Islet precursor cell (in vitro differentiated cells): ENCODE measurements around the gene PMS1.
"Not testable (repeated sequence)": the region's sequence is repeated elsewhere in the genome, so short reads cannot be mapped to it uniquely, and the experiment has no call there.

Source experiments
- DNase-seq: peaks from one replicate; pipeline ENCODE4 v3.0.0-alpha.2; 2018

PMS1 gene

DNA sequence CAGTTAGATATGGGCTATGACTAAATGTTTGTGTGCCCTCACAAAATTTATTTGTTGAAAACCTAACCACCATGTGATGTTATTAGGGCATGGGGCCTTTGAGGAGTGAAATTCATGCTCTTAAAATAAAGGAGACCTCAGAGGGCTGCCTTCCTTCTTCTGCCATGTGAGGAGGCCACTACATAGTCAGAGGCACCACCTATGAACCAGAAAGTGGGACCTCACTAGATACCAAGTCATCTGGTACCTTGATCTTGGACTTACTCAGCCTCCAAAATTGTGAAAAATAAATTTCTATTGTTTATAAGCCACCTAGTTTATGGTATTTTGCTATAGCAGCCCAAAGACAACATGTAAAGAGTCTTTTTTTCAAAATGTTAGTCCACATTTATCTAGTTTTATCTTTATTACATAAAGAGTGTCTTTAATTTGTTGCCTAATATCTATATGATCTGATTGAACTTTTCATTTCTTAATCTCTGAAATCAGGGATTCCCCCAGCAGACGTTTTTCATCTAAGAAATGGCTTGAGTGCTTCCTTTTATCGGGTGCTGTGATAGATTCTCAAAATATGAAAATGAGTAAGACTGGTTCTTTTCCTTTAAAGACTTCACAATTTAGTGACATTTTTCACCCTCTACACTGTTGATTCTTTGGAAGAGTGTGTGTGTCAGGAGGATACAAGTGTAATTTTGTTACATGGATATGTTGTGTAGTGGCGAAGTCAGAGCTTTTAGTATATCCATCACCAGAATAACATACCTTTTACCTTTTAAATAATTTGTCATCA is 34.2 kb downstream of the PMS1 start:
- DNase-seq, result no peak

DNA sequence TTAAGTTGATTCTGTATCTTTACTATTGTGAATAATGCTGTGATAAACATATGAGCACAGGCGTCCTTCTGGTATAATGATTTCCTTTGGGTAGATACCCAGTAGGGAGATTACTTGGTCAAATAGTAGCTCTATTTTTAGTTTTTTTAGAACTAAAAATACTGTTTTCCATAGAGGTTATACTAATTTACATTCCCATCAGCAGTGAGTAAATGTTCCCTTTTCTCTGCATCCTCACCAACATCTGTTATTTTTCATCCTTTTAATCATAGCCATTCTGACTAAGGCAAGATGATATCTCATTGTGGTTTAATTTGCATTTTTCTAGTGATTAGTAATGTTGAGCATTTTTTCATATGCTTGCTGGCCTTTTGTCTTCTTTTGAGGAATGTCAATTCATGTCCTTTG is 35.1 kb downstream of the PMS1 start:
- no peak for DNase-seq

DNA sequence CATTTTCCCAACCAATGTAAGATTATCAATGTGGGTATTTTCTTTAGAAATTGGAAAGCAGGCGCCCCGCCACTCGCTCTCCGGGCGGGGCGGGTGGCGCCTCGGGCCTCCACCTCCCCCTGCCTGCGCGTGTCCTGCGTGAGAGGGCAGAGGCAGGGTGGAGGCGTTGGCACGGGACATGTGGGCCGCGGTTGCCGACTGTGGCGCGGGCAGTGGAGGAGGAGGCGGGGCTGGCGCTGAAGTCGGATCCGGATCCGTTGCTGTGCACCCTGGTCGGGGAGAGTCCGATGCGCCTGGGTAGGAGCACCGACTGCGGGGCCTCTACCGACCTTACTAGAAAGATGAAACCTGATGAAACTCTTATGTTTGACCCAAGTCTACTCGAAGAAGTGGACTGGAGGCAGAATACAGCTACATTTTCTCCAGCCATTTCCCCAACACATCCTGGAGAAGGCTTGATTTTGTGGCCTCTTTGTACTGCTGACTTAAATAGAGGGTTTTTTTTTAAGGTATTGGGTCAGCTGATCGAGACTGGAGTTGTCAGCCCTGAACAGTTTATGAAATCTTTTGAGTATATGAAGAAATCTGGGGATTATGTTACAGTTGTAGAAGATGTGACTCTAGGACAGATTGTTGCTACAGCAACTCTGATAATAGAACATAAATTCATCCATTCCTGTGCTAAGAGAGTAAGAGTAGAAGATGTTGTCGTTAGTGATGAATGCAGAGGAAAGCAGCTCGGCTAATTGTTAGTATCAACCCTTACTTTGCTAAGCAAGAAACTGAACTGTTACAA is 37.9 kb downstream of the PMS1 start:
- no peak for DNase-seq

DNA sequence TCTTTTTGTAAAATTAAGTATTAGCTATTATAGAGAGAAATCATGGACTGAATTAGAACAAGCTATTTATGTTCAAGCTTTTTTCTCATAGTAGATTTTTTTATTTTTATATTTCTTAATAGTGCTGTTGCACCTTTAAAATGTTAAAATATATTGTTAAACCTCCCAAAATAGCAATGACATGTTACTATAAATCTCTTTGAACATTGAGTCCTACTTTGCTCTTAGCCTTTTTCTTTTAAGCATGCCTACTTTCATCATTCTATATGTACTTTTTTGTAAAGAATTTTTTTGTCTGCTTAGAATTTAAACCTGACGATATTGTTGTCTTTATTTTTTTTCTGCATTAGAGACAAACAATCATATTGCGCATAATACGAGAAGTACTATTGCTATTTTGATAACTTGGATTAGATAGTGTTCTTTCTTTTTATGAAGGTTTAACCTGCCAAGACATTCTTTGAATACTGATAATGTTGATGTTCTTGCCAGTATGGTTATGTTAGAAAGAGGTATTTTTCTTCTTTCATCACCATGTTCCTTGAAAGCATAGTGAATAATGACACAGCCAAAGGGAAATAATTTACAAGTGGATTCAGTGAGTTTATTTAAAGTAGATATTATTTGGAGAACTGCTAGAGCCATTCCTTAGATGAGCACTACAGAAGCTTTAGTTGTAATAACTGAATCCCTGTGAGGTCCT is 40.6 kb downstream of the PMS1 start:
- DNase-seq, result no peak

DNA sequence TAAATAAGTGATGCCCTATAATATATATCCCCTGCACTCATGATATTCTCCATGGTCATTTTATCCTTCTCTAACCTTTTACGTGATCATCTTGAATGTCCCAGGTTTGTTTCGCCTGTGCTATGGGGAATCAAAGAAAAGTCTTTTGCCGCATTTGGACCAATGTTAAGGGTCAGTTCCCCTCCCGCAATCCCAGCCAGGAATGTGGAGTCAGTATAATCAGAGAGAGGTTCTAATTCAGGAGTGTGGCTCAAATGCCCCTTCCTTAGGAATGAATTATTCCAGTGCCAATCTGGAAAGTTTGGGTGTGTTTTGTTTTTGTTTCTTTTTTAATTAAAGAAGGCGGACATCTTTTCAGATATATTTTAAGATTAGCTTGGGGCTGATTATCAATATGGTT is 41.8 kb downstream of the PMS1 start:
- DNase-seq, result no peak

DNA sequence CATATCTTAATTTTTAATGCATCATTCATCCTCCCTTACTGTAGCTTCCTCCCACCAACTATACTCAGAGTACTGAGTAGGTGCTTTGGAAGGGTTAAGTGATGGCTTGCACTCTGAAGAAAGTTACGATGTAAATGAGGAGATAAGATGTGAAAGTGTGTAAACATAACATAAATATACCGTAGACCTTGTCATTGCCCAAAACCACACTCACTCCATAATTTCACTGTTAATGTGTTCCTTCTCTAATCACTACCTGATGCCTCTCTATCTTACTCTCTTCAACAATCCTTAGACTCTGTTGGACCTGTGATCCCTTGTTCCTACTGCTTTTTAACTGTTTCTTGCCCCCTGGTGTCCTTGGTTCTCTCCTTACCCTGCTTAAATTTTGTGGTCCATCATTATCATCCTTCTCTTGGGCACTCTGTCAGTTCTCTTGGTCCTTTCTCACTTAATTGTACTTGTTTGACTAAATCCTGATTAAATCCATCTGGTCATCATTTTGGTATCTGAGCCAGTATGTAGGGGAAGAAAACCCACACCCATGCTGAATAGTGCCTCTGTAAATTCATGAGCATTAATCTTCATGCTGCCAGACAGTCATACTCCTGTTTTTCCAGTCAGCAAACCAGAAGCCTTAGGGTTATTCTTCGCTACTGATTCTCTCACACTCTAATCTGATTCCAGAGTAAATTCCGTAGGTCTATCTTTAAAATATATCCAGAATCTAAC is 45.0 kb downstream of the PMS1 start:
- DNase-seq, result no peak

DNA sequence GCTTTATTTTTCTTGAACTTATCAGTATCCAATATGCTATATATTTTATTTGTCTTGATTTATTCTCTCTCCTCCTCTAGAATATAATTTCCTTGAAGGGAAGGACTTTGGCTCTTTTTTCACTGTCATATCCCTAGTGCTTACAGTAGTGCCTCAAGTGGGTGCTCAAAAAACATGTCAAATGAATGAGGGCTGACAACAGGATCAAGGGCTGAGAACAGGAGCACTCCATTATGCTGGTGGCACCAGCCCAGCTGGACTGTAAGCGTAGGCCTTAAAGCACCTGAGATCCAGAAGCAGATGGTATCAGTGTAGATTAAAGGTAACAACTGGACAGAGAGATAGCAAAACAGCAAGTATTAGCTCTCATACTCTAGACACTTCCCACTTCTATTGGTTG is 46.3 kb downstream of the PMS1 start:
- DNase-seq, result no peak

DNA sequence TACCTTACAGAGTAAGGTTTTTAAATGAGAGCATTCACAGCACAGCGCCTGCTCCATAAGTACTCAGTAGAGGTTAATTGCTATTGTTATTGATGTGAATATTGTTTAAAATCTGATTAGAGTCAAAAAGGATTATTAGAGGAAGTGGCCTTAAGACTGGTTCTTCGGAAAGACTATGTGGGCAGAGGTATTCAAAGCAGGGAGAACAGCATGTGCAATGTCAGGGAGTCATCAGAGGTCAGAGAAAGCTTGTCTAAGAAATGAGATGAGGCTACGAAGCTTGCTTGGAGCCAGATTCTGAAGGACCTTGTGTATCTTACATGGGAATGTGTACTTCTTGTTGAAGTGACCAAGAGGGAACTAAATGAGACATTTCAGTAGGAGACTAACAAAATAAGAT is 49.8 kb downstream of the PMS1 start:
- DNase-seq, result no peak

DNA sequence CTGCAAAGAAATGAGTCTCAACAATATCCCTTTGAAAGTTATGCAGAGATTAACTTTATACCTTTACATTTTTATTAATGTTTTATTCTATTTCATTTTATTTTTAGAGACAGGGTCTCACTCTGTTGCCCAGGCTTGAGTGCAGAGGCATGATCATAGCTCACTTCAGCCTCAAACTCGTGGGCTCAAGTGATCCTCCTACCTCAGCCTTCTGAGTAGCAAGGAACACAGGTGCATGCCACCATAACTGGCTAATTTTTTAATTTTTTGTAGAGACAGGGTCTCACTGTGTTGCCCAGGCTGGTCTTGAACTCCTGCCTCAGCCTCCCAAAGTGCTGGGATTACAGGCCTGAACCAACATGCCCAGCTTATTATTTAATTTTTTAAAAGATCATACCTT is 50.4 kb downstream of the PMS1 start:
- DNase-seq, result not testable (repeated sequence)

DNA sequence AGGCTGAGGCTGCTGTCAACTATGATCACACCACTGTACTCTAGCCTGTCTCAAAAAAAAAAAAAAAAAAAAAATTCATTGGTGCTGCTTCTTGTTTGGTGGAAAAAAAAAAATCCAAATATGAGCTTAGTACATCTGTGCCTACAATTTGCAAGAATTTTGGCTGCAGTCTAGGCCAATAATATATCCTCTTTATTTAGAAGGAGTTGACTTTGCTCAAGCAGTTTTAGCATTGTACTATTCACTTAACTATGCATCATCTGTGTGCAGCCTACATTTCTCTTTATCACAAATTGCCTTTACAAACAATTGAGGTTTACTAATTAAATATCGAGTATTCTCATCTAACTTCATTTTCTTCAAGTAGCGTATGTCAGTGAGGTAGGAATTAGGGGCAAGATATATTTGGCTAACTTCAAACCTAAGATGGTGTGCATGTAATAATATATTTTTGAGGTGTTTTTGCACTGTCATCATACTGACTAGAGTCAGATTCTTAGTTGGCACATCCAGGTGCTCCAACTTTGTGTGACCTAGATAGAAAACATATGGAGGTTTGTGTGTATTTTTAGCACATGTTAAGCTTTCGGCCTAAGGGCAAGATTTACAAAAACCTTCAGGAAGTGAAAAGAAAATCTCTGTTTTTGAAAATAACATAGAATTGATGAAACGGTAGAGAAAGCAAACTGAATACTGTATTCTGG is 51.8 kb downstream of the PMS1 start:
- DNase-seq, result no peak

DNA sequence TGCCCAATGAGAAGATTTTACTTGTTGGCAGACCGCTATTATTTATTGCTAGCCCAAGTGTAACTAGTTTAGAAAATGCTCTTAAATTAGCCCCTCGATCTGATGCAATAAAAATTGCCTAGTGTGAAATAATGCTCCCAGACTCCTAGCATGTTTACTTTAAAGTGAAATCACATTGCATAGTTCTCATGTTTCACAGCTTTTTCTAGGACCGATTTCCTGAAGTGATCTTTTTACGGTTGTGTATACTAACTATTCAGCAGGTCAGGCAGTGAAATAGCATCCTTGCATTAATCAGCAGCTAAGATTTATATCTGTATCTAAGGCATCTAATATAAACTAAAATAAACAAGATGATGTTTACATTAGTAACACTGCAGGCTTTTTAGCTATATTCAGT is 52.4 kb downstream of the PMS1 start:
- DNase-seq, result no peak

DNA sequence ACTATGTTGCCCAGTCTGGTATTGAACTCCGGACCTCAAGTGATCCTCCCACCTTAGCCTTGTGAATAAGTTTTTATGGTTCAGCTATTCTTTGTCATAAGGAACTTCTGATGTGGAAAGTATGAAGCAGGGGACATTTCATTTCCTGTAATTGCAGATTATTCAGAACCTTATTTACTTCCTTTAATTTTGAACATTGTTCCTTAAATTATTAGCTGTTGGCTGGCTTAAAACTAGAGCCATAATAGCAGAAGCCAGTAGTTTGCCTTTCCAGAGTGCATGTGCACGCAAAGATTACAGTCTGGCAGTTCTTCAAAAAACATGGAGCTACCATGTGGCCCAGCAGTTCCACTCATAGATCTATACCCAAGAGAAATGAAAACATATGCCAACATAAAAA is 53.1 kb downstream of the PMS1 start:
- DNase-seq, result no peak

DNA sequence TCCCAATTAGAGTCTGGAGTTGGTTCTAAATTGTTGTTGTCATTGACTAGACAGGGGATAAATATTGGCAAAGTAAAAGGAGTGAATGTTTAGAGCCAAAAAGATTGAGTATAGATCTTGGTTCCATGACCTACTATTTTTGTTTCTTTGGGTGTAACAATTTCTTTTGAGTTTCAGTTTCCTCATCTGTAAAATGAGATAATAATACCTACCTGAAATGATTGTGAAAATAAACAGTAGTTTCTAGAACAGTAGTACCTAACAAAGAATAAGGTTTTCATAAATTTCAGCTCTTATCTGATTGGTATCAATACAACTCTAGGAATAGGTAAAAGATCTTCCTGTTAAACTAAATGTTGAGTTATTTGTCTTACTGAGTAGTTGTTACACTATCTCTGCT is 56.8 kb downstream of the PMS1 start:
- no peak for DNase-seq

DNA sequence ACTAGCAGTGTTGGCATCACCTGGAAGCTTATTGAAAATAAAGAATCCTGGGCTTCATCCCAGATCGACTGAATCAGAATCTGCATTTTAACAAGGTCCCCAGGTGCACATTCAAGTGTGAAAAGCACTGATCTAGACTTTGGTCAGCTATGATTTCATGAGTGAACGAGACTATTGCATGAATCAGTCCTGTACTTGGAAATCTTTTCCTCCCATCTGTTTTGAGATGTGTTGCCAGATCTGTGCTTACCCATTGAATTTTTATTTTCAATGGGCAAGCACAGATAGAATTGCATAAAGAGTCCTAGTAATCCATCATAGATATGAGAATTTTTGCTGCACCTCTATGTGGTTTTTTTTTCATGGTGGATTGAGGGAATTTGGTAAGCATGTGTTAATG is 64.0 kb downstream of the PMS1 start:
- no peak for DNase-seq

DNA sequence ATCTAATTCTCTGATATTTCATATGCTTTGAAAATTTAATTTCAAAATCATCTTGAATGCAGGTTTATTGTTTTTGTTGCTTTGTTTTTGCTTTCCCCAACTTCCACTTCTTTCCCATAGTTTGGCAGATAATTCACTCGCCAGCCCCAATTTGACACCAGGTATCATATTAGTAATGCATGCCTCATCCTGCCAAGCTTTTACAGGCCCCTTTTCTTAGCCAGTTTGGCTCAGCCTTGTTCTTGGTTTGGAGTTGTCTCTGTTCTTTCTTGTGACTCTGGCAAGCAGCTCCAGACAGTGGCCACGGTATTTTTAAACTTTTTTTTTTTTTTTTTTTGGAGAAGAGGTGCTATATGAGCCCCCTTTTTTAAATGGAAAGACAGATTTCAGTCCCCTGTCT is 65.3 kb downstream of the PMS1 start:
- no peak for DNase-seq

DNA sequence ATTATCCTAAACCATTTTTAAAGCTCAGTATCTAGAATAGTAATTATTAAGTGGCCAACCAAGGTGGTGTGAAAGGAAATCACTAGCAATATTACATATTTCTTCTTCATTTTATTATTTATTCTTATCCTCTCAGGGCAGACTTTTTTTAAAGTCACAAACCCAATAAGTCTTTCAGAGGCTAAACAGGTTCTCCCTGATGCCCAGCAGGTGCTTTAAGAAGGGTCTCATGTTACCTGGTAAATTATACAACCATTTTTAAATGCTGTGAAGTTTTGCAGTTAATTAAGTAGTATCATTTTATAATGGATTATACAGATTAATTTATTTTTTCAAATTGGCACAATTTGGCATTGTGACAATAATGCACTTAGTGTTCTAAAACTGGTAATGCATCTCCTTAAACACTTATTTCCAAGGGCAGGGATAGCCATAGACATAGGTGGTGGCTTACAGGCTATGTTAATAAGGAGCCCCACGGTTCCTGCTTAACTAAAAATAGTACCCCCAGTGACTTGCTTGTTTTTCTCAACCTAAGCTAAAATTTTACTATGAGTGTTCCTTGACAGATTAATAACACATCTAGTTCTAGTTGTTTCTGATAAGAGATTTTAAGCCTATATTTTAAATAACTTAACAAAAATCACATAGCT is 67.0 kb downstream of the PMS1 start:
- no peak for DNase-seq

DNA sequence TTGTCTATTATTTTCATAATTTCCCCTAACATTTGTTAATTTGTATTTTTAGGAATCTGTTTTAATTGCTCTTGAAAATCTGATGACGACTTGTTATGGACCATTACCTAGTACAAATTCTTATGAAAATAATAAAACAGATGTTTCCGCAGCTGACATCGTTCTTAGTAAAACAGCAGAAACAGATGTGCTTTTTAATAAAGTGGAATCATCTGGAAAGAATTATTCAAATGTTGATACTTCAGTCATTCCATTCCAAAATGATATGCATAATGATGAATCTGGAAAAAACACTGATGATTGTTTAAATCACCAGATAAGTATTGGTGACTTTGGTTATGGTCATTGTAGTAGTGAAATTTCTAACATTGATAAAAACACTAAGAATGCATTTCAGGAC is 69.9 kb downstream of the PMS1 start:
- no peak for DNase-seq

DNA sequence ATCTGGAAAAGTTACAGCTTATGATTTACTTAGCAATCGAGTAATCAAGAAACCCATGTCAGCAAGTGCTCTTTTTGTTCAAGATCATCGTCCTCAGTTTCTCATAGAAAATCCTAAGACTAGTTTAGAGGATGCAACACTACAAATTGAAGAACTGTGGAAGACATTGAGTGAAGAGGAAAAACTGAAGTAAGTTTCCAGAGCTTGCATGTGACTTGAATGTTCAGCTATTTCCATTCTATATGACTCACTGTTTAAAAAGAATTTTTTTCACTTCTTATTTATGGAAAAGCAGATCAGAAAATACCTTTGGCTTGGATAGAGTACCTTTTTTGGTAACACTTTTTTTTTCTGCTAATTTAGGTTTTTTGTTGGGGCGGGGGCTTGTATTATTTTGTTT is 70.7 kb downstream of the PMS1 start:
- DNase-seq, result no peak

DNA sequence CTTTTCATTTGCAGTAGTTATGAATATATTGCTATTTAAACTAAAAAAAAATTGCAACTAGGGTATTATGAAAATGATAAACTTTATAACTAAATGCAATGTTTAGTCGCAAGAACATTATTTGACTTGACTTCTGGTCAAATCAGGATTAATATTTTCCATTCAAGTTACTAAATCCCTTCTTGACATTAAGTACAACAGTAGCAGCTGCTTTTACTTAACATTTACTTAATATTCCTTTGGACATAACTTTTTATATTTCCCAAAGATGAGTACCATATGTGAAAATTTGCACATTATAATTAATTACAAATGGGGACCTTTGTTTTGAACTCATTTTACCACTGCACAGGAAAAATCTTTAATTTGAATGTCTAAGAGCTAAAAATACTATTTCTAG is 74.0 kb downstream of the PMS1 start:
- no peak for DNase-seq

DNA sequence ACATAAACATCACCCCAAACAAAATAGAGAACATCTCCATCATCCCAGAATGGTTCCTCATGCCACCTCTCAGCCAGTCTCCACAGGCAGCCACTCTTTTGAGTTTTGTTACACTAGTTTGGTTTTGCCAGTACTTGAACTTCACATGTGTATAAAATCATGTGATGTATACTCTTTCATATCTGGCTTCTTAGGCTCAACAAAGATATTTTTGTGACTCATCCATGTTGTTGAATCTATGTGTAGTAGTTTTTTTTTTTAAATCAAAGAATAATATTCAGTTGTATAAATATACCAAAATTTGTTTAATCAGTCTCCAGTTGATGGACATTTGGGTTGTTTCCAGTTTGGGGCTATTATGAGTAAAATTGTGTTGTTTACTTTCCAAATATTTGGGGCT is 75.9 kb downstream of the PMS1 start:
- no peak for DNase-seq

DNA sequence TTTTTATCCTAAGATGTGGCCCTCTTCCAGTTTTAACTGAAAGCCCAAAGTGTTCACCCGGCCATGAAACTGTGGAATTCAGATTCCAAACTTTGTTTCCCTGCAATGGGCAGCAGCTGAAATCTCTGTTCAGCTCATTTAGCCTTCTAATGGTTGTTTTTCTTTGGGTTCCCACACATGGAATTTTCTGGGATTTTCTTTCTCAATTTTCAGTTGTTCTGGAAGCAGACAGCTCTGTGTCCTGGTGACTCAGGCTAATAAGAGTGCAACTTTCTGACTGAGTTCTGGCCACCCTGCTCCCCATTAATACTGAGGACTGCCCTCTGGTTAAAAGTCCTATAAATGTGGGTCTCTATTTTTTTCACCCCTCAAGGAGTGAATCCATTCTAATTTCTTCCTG is 78.5 kb downstream of the PMS1 start:
- no peak for DNase-seq

DNA sequence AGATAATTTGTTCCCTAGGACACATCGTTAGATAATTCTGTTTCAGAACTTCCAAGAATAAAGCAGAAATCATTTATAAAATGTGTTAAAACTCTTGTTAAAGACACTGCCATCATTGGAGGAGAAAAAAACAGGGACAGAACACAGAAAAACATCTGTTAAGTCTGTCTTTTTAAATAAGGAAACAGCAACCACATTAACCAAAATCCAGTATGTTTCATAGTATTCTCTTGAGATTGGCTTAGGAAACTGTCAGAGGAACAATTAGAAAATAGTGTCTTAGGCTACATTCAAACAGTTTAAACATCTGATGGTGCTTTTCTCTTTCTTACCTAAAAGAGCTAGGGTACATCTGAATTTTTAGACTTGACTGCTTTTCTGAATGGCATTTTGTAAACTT is 81.6 kb downstream of the PMS1 start:
- no peak for DNase-seq
